ENCODE data around the gene CDC14B. TPM values are rescaled to one million over a fixed set of nuclear protein-coding genes. Genes with fewer than 3 reads are reported as not detected.
"Not testable (repeated sequence)": the region's sequence is repeated elsewhere in the genome, so short reads cannot be mapped to it uniquely, and the experiment has no call there.

CDC14B gene
- total and polyA plus RNA-seq, 2 donors from 2014 or later: 9.1 to 19.6 TPM

- Histone ChIP-seq H3K4me1 (ENCODE audit: control insufficient read depth in 2 of 3, insufficient read depth in 2 of 3, low read depth in 1 of 3, low read length in 3 of 3) (no peaks in the 10 kb centered on the region), H3K27ac (ENCODE audit: low read depth in 2 of 2, low read length in 2 of 2) (no peak overlapping the region), H3K9me3 (ENCODE audit: control insufficient read depth in 2 of 3, insufficient read depth in 1 of 3, low read length in 3 of 3) (no peaks in the 10 kb centered on the region), H3K27me3 (ENCODE audit: control insufficient read depth, insufficient read depth, low read length) (no peaks in the 10 kb centered on the region), H3K36me3 (ENCODE audit: control insufficient read depth in 2 of 3, insufficient read depth in 3 of 3, low read length in 3 of 3) (no peaks in the 10 kb centered on the region), H3K4me3 (ENCODE audit: low read length in 3 of 3) (no peak overlapping the region), H3K9ac (ENCODE audit: low read length in 3 of 3) (no peak overlapping the region)
- no peak for DNase-seq
- intact Hi-C loops (cut with DNase I): no loop called here
- no peak for TF ChIP-seq CTCF (IDR thresholded peaks at IDR 0.05; ENCODE audit: borderline replicate concordance, extremely low read depth, insufficient read depth)
- no peak for FAIRE-seq
Observed at GRCh38 chr9:96554326-96554725, 65.3 kb downstream of the CDC14B start.

- Histone ChIP-seq H3K27ac (ENCODE audit: low read depth in 2 of 2, low read length in 2 of 2) (no peak overlapping the region), H3K27me3 (ENCODE audit: control insufficient read depth, insufficient read depth, low read length) (no peaks in the 10 kb centered on the region), H3K36me3 (ENCODE audit: control insufficient read depth in 2 of 3, insufficient read depth in 3 of 3, low read length in 3 of 3) (no peaks in the 10 kb centered on the region), H3K9me3 (ENCODE audit: control insufficient read depth in 2 of 3, insufficient read depth in 1 of 3, low read length in 3 of 3) (no peaks in the 10 kb centered on the region), H3K4me1 (ENCODE audit: control insufficient read depth in 2 of 3, insufficient read depth in 2 of 3, low read depth in 1 of 3, low read length in 3 of 3) (no peaks in the 10 kb centered on the region), H3K9ac (ENCODE audit: low read length in 3 of 3) (no peak overlapping the region), H3K4me3 (ENCODE audit: low read length in 3 of 3) (no peak overlapping the region)
- intact Hi-C loops (cut with DNase I): no loop called here
- TF ChIP-seq CTCF (IDR thresholded peaks at IDR 0.05; ENCODE audit: borderline replicate concordance, extremely low read depth, insufficient read depth): no peak
- no peak for FAIRE-seq
- DNase-seq: no peak
Observed at GRCh38 chr9:96553070-96553469, 66.6 kb downstream of the CDC14B start.

- FAIRE-seq: no peak
- Histone ChIP-seq H3K4me3 (ENCODE audit: low read length in 3 of 3) (no peak overlapping the region), H3K9me3 (ENCODE audit: control insufficient read depth in 2 of 3, insufficient read depth in 1 of 3, low read length in 3 of 3) (no peaks in the 10 kb centered on the region), H3K36me3 (ENCODE audit: control insufficient read depth in 2 of 3, insufficient read depth in 3 of 3, low read length in 3 of 3) (no peaks in the 10 kb centered on the region), H3K4me1 (ENCODE audit: control insufficient read depth in 2 of 3, insufficient read depth in 2 of 3, low read depth in 1 of 3, low read length in 3 of 3) (no peaks in the 10 kb centered on the region), H3K9ac (ENCODE audit: low read length in 3 of 3) (no peak overlapping the region), H3K27ac (ENCODE audit: low read depth in 2 of 2, low read length in 2 of 2) (no peak overlapping the region), H3K27me3 (ENCODE audit: control insufficient read depth, insufficient read depth, low read length) (no peaks in the 10 kb centered on the region)
- TF ChIP-seq CTCF (IDR thresholded peaks at IDR 0.05; ENCODE audit: borderline replicate concordance, extremely low read depth, insufficient read depth): no peak
- DNase-seq: no peak
- intact Hi-C loops (cut with DNase I): no loop called here
Observed at GRCh38 chr9:96551403-96551802, 68.2 kb downstream of the CDC14B start.

- Histone ChIP-seq H3K36me3 (ENCODE audit: control insufficient read depth in 2 of 3, insufficient read depth in 3 of 3, low read length in 3 of 3) (no peaks in the 10 kb centered on the region), H3K27me3 (ENCODE audit: control insufficient read depth, insufficient read depth, low read length) (no peaks in the 10 kb centered on the region), H3K4me3 (ENCODE audit: low read length in 3 of 3) (no peak overlapping the region), H3K27ac (ENCODE audit: low read depth in 2 of 2, low read length in 2 of 2) (no peak overlapping the region), H3K4me1 (ENCODE audit: control insufficient read depth in 2 of 3, insufficient read depth in 2 of 3, low read depth in 1 of 3, low read length in 3 of 3) (no peaks in the 10 kb centered on the region), H3K9me3 (ENCODE audit: control insufficient read depth in 2 of 3, insufficient read depth in 1 of 3, low read length in 3 of 3) (no peaks in the 10 kb centered on the region), H3K9ac (ENCODE audit: low read length in 3 of 3) (no peak overlapping the region)
- FAIRE-seq (no peak), DNase-seq (no peak)
- TF ChIP-seq CTCF (IDR thresholded peaks at IDR 0.05; ENCODE audit: borderline replicate concordance, extremely low read depth, insufficient read depth): no peak
- intact Hi-C loops (cut with DNase I): no loop called here
Observed at GRCh38 chr9:96550659-96551058, 69.0 kb downstream of the CDC14B start.

- H3K4me1 ChIP-seq (ENCODE audit: control insufficient read depth in 2 of 3, insufficient read depth in 2 of 3, low read depth in 1 of 3, low read length in 3 of 3); FAIRE-seq; H3K27ac ChIP-seq (ENCODE audit: low read depth in 2 of 2, low read length in 2 of 2); intact Hi-C loops (cut with DNase I); H3K36me3 ChIP-seq (ENCODE audit: control insufficient read depth in 2 of 3, insufficient read depth in 3 of 3, low read length in 3 of 3); H3K9ac ChIP-seq (ENCODE audit: low read length in 3 of 3); H3K4me3 ChIP-seq (ENCODE audit: low read length in 3 of 3); DNase-seq; H3K27me3 ChIP-seq (ENCODE audit: control insufficient read depth, insufficient read depth, low read length); H3K9me3 ChIP-seq (ENCODE audit: control insufficient read depth in 2 of 3, insufficient read depth in 1 of 3, low read length in 3 of 3): not testable (repeated sequence)
Observed at GRCh38 chr9:96543131-96543530, 76.5 kb downstream of the CDC14B start.

Measured in kidney (tissue), 14 donors.